ENCODE results near the gene TENM3.

The TENM3 gene

GRCh38 chr4:182730791-182731190, 487.6 kb downstream of the TENM3 start:
- TF ChIP-seq CTCF (IDR thresholded peaks at IDR 0.05; ENCODE audit: low read depth, low read length) (no peak), POLR2A (IDR thresholded peaks at IDR 0.05; ENCODE audit: extremely low read depth, insufficient read length) (no peak), MYC (IDR thresholded peaks at IDR 0.05; ENCODE audit: low read depth, low read length) (no peak), MAX (IDR thresholded peaks at IDR 0.05; ENCODE audit: low read depth, low read length) (no peak)
- DNase-seq (ENCODE audit: low read depth) = no peak
- H3K4me3 ChIP-seq (ENCODE audit: low read depth, low read length) = no peak overlapping the region

GRCh38 chr4:182736207-182736606, 493.0 kb downstream of the TENM3 start:
- no peak overlapping the region for H3K4me3 ChIP-seq (ENCODE audit: low read depth, low read length)
- no peak for DNase-seq (ENCODE audit: low read depth)
- TF ChIP-seq MYC (IDR thresholded peaks at IDR 0.05; ENCODE audit: low read depth, low read length) (no peak), MAX (IDR thresholded peaks at IDR 0.05; ENCODE audit: low read depth, low read length) (no peak), POLR2A (IDR thresholded peaks at IDR 0.05; ENCODE audit: extremely low read depth, insufficient read length) (no peak), CTCF (IDR thresholded peaks at IDR 0.05; ENCODE audit: low read depth, low read length) (no peak)

- DNase-seq (ENCODE audit: low read depth) = no peak
- no peak overlapping the region for H3K4me3 ChIP-seq (ENCODE audit: low read depth, low read length)
- TF ChIP-seq MYC (IDR thresholded peaks at IDR 0.05; ENCODE audit: low read depth, low read length) (no peak), MAX (IDR thresholded peaks at IDR 0.05; ENCODE audit: low read depth, low read length) (no peak), CTCF (IDR thresholded peaks at IDR 0.05; ENCODE audit: low read depth, low read length) (no peak), POLR2A (IDR thresholded peaks at IDR 0.05; ENCODE audit: extremely low read depth, insufficient read length) (no peak)
Measured at GRCh38 chr4:182738283-182739047, 495.3 kb downstream of the TENM3 start.

GRCh38 chr4:182740256-182740655, 497.1 kb downstream of the TENM3 start:
- DNase-seq (ENCODE audit: low read depth) = no peak
- TF ChIP-seq MAX (IDR thresholded peaks at IDR 0.05; ENCODE audit: low read depth, low read length) (no peak), CTCF (IDR thresholded peaks at IDR 0.05; ENCODE audit: low read depth, low read length) (no peak), POLR2A (IDR thresholded peaks at IDR 0.05; ENCODE audit: extremely low read depth, insufficient read length) (no peak), MYC (IDR thresholded peaks at IDR 0.05; ENCODE audit: low read depth, low read length) (no peak)
- no peak overlapping the region for H3K4me3 ChIP-seq (ENCODE audit: low read depth, low read length)

GRCh38 chr4:182741054-182741453, 497.9 kb downstream of the TENM3 start:
- no peak for DNase-seq (ENCODE audit: low read depth)
- TF ChIP-seq CTCF (IDR thresholded peaks at IDR 0.05; ENCODE audit: low read depth, low read length) = no peak
- no peak for TF ChIP-seq MAX (IDR thresholded peaks at IDR 0.05; ENCODE audit: low read depth, low read length)
- TF ChIP-seq MYC (IDR thresholded peaks at IDR 0.05; ENCODE audit: low read depth, low read length) = no peak
- no peak overlapping the region for H3K4me3 ChIP-seq (ENCODE audit: low read depth, low read length)
